NCI-H526 (cell line): ENCODE measurements around the gene PRR5.
A peak's percentile ranks its signal among the peaks of the same experiment; 100 is the strongest.
"Not testable (repeated sequence)": the region's sequence is repeated elsewhere in the genome, so short reads cannot be mapped to it uniquely, and the experiment has no call there.

ENCODE experiments used
- DNase-seq, 2 experiments: peaks; one replicate each; lab custom pipeline; 2025; lab: John Stamatoyannopoulos, UW

The PRR5 gene

DNA sequence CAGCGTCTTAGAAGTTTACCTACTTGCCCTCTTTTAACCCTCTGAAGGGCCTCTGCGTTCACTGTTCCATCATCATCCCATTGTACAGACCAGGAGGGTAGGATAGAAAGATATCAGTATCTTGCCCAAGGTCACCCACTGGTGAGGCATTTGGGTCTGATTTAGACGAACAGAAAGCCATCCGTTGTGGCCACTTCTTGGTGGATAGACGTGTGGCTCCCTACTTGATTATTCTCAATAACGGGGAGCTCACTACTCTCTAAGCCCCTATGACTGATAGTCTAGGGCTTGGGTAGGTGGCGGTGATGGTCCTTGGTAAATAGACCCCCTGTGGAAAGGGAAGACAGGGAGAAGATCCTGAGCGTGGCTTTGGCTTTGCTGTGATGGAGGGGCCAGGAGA lies 28.6 kb upstream of the PRR5 start:
- no peak for DNase-seq

DNA sequence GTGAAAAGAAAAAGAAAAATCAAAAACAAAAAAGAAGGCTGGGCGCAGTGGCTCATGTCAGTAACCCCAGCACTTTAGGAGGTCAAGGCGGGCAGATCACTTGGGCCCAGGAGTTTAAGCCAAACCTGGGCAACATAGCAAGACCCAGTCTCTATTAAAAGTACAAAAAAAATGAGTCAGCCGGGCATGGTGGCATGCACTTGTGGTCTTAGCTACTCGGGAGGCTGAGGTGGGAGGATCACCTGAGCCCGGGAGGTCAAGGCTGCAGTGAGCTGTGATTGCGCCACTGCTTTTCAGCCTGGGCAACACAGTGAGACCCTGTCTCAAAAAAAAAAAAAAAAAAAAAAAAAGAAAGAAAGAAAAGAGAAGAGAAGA lies 26.0 kb upstream of the PRR5 start:
- not testable (repeated sequence) for DNase-seq

DNA sequence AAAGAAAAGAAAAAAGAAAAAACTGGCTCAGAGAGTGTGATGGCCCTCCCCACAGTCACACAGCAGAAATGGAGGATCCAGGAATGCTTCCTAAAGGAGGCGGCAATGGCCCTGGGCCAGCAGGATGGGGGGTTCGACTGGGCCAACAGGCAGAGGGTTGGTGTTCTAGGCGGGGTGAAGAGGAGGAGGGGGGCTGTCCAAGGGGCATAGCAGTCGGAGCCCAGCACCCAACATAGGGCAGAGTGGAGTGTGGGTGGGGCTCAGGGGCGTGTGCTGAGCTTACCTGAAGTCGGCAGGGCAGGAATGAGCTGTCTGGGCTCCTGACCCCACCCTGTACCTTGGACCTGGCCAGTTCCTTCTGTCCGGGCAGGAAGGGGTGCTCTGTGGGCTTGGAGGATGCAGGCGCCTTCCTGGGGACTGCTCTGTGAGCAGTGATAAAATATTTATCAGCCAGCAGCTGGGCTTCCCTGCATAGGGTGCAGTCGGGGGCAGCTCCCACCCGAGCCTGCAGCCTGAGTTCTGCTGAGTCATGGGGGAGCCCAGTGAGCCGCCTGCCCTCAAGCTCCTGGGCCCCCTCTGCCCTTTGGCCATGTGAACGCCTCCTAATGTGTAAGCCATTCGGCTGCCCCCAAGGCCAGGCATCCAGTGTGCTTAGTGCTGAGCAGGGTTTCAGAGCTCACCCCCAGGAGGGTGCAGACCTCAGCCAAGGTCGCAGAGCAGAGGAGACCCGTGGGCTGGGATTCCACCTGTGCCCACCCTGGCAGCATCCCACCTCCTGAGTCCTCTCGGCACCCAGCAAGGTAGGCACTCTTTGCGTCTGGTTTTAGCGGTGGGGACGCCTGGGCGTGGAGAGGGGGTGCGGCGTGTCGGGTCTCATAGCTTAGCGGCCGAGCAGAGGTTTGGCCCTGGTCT lies 25.3 kb upstream of the PRR5 start:
- DNase-seq = no peak

DNA sequence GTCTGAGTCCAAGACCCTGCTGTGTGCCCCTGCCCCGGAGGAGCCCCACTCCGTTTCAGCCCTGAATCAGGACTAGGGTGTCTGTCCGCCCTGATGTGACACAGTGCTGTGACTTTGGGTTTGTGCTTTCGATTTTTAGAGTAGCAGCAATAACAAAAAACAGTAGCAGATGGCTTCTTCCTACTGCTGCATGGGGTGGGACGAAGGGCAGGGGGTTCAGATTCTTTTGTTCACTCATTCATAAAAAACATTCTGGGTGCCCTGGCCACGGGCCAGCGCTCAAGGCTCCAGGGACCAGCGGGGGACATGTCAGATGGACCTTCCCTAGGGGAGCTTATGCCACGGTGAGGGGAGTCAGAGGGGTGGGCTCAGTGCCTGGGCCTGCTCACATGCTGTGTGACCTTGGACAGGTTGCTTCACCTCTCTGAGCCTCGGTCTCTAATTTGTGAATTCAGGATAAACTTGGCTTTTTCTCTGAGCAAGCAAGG lies 24.6 kb upstream of the PRR5 start:
- no peak for DNase-seq

DNA sequence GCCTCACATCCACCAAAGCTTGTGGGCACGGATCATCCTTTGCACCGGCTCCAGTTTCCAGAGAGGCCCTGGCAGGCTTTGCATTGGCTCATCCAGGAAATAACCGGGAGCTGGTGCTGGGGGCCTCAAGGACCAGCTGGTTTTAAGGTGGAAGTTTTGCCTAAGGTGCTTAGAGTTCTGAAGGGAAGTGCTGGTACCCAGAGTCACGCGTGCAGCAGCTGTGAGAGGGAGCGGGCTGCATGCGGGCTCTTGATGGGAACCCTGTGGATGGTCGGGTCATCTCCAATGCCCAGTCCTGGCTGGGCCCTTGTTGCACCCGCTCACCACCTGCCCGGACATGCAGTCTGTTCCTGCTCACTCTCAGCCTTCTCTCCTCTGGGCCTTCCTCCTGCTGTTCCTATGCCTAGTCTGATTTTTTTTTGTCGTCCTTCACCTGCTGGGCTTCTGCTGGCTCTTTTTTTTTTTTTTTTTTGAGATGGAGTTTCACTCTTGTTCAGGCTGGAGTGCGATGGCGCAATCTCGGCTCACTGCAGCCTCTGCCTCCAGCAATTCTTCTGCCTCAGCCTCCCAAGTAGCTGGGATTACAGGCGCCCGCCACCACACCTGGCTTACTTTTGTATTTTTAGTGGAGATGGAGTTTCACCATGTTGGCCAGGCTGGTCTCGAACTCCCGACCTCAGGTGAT lies 24.0 kb upstream of the PRR5 start:
- DNase-seq = no peak

DNA sequence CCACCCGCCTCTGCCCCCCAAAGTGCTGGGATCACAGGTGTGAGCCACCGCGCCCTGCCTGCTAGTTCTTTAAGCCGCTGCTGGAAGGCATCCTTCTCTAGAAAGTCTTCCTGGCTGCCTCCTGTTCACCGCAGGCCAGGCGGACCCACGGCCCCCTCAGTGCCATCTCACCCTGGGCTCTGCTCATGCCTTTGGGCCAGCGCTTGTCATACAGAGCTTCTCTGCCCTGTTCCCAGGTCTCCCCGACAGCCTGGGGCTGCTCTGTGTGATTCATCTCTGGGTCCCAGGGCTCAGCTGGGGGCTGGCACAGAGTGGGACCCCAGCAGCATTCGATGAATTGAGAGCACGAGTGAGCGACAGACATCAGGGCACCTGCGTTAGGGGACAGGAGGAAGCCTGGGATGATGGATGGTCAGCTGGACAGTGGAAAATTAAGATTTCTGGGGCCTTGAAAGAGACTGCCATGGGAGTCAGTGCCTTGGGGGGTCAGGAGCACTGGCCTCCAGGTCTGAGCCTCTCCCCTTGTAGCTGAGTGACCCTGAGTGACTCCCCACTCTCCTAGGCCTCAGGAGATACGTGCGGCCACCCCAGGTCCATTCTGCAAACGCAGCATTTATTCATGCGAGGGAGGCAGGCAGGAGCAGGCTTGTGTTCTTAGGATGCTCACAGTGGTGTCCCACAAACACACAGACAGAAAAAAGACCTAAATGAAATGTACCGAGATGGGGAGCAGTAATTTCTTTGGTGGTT lies 23.3 kb upstream of the PRR5 start:
- DNase-seq = no peak

DNA sequence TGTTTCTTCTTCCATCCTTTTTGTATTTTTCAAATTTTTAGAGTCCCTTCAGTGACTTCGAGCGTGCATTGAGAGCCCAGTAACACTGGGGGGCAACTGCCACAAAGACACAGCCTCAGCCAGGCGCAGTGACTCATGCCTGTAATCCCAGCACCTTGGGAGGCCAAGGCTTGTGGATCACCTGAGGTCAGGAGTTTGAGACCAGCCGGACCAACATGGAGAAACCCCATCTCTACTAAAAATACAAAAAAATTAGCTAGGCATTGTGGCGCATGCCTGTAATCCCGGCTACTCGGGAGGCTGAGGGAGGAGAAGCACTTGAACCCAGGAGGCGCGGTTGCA lies 22.7 kb upstream of the PRR5 start:
- DNase-seq = not testable (repeated sequence)

DNA sequence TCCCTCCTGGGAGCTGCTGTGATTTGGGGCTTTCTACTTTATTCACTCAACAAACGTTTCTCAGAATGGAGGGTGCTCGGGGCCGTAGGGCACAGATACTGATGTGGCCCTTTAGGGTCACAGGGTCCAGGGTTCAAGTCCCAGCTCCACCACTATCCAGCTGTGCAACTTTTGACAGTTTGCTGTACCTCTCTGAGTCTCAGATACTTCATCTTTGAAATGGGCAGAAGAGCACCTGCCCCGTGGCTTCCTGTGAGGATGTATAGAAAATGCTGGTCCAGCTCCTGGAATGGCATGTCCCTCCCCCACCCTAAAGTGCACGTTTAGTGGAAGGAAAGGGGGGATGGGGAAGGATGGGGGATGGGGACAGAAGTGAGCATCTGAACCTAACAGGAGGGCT lies 21.9 kb upstream of the PRR5 start:
- no peak for DNase-seq

DNA sequence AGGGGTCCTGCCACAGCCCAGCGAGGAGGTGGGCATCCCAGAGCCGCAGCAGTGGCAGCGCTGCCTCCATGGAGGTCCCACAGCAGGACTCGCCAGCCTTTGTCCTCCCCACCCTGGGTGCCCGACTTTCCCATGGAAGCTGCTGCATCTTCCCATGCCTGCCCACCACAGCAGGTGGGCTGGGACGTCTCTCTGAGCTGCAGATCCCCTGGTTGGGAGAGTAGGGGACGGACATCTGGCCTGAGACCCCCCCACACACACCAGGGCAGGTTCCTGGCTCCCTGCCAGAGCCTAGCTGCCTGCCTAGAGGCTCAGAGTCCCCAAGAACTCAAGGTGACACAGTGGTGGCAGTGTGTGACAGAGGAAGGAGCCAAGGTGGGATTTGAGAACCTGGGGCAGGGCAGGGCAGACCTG lies 21.5 kb upstream of the PRR5 start:
- no peak for DNase-seq

DNA sequence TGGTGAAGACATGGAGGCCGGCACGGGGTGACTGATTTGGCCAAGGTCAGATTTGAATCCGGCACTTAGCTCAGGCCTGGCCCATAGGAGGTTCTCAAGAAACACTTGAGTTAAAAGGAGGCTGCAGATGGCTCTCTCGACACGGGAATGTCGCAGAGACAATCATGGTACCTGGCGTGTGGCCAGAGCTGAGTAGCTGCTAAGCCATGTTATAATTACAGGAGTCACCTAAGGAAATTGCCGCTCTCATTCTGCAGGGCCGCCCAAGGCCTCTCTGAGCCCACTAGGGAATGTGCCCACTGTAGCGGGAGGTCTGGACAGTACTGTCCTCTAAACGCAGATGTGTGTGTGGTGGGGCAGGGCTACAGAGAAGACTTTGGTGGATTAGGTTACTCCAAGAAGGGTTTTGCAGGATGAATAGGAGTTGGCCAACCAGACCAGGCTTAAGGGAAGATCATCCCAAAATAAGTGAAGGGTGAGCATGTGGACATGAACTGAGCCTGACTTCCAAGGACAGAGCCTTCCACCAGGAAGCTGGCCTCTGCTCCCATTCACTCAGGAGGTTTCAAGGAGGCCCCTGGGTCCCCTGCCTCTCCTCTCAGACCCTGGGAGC lies 19.3 kb upstream of the PRR5 start:
- no peak for DNase-seq

DNA sequence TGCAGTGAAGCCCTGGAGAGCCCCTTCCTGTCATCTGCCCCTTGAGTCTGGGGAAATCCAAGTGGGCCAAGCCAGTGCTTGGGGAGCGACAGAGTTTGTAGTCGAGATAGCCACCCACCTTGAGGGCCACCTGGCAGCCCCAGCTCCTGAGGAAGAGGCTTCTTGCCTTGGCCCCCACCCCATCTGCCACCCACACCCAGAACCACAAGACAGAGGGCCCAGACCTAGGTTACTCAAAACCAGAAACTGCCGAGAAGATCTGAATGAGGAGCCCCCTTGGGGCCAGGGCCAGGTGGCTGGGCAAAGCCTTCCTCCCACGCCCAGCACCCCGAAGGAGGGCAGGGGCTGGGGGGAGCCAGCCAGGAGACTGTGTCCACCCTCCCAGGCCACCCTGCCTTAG lies 18.8 kb upstream of the PRR5 start:
- no peak for DNase-seq

DNA sequence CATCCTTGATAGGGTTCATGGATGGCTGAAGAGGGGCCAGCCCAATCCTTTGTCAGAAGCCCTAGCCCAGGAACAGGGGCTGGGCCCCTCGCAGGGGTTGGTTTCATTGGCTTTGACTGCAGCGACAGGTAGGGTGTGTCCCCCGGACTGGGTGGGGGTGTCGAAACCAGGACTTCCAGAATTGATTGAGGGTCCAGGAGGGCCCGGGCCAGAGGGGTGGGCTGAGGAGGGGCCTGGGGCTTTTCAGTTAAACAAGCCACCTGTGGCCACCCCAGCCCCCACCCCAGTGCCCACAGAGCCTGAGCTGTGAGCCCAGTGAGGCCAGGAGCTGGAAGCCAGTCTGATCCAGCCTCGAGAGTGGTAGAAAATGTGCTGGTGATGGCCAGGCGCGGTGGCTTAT lies 18.1 kb upstream of the PRR5 start:
- no peak for DNase-seq

DNA sequence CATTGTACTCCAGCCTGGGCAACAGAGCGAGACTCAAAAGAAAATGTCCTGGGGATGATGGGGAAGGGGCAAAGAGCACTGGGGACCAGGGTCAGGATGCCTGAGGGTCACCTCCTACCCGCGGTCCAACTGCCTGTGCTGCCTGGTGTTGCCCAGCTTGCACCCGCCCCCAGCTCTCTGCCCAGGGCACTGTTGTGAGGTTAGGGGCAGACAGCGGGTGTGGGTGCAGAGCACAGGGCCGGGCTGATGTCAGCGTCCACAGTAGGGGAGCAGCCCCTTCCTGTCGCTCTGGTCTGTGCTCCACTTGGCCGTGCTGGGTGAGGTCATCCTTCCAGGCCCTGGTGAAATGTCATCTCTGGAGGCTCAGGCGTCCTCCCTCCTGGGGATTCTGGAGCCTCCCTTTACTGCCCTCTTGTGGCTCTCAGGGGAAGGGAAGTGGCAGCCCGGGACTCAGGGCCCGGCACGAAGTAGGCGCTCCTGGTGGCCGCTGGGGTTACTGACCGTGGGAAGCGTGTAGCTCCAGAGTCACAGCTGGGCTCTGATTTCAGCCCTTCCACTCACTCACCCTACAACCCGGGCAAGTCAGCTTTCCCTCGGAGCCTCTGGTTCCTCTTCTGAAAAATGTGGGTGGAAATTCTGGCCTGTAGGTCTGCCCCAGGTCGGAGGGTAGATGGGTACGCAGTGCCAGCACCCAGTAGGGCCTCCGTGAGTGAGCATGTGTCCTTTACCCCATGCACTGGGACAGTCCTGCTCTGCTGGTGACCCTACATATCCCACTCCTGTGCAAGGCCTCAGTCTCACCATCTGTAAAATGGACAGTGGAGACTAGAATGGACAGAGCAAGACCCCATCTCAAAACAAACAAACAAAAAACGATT lies 17.3 kb upstream of the PRR5 start:
- DNase-seq = peak; percentile 59 to 88

DNA sequence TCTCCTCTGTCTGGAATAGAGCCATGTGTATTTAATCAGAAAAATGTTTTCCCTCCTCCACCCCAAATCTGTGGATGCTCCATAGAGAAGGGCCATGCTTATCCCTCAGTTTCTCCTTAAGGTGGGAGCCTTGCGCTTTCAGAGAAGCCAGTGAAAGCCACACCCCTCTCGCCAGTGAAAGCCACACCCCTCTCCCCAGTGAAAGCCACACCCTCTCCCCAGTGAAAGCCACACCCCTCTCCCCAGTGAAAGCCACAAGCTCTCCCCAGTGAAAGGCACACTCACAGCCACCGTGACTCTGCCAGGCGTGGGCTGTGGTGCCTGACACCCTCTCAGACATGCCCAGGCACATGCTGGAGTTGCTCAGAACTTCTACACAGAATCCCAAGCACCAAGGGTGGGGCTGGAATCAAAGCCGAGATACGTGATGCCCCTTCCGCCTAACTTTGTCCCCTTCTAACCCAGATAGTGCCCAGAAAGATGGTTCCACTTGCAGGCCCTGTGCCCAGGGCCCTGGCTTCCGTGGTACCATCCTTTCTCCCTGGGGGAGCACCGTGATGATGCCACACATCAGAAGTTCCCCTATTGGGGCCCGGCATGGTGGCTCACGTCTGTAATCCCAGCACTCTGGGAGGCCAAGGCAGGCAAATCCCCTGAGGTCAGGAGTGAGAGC lies 16.5 kb upstream of the PRR5 start:
- peak in 1 of 2 experiments; percentile 65 for DNase-seq

DNA sequence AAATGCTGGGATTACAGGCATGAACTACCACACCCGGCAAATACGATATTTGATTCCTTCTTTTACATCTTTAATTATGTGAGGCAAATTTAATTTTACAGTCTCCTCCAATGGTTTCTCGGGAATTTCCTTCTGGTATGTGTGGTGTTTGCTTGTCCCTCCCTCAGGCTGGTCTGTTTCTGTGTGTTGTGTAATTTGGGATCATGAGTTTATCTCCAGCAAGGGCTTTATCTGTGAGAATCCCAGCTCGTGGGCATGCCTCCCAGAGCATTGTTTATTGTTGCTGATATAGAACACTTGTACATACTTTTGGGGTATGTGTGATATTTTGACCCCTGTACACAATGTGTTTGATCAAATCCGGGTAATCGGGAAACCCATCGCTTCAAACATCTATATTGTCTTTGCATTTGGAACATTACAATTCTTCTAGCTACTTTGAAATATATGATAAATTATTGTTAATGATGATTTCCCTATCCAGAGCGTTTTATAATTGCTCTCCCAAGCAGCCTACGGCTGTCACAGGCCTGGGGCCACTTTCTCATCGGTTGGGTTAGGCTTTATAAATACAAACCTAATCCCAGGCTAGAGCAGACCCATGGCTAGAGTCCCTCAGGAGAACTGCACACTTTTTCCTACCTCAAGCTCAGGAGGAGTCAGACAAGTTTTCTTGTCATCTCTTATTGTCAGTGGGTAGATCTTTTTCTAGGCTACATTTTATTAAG lies 15.0 kb upstream of the PRR5 start:
- no peak for DNase-seq

DNA sequence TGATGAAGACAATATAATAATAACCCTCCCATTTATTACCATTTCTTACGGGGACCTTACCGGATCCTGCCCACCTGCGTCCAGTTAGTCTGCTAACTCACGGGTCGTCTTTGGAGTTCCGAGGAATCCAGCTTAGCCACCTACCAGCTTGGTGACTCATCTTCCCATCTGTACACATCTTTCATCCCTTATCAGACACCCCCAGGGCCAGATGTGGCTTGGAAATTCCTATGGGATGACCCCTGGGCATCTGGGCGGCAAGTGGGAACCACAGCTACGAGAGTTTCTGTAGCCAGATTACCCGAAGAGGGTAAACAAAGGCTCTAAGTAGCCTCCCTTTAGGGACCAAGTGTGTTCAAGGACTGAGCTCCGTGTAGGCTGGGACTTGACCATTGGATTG lies 12.8 kb upstream of the PRR5 start:
- DNase-seq = no peak

DNA sequence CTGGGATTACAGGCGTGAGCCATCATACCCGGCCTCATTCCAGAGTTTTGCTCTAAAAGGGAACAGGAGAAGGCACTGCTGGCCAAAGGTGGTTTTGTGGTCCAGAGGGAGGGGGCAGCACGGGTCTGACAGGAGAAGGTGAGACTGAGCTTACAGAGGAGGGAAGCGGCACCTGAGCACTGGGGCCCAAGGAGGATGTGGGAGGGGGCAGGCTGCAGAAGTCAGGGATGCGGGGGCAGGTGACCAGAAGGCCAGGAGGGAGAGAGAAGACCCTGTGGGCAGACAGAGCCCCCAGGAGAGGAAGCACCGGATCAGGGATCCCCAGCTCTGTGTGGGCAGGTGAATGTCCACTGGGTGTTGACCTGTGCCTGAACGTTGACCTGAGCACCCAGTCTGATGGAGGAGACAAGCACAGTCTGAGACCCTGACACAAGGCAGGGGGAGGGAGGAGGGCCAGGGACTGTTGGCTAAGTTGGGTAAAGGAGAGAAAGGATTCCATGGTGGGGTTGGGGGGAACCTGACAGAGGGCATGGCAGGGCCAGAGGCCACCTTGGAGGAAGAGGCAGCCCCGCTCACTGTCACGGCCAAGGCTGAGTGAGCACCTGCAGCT lies 12.0 kb upstream of the PRR5 start:
- no peak for DNase-seq

DNA sequence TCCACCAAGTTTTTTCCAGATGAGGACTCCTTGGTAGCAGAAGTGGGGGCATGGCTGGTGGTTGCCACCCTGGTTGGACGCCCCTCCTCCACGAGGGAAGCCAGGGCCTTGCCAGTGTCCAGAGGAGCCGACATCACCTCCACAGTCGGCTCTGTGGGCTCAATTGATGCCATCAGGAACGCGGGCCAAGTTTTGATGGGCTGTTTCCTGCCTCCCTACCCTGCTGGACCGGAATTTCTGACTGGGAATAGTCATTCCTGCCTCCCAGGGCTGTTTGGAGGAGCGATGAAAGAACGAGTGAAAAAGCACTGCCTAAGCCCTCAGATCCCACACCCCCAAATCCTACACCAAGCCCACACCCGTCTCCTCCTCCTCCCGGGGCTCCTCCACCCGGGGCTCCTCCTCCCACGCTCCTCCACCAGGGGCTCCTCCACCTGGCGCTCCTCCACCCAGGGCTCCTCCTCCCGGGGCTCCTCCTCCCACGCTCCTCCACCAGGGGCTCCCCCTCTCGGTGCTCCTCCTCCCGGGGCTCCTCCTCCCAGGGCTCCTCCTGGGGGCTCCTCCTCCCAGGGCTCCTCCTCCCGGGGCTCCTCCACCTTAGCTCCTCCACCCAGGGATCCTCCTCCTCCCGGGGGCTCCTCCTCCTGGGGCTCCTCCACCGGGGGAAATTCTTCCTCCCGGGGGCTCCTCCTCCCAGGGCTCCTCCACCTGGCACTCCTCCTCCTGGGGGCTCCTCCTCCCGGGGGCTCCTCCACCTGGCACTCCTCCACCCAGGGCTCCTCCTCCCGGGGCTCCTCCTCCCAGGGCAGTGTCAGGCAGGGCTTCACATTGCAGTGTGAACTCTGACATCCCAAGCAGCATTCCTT lies 10.0 kb upstream of the PRR5 start:
- DNase-seq = no peak

DNA sequence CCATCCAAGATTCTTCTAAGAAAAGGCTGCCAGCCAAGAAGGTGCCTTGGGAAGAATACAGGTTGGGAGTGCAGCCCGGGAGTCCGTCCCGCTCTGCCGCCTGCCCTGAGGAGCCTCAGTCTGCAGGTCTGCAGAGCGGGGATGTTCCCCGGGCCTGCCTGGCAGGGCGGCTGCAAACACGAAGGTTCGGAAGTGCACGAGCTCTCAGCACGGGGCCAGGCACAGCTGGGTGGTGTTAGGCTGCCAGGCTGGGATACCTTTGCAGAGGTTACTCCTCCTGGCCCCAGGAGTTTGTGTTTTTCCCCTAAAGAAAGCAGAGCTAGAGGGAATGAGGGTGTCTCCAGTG lies 9.4 kb upstream of the PRR5 start:
- no peak for DNase-seq
